ENCODE measurements around the gene PCSK4. TPM values are rescaled to one million over a fixed set of nuclear protein-coding genes. Genes with fewer than 3 reads are reported as not detected.

Gene PCSK4
- total RNA-seq, 1 experiment from 2014 or later, result 3.9 TPM

- POLR2A ChIA-PET (ENCODE audit: unreplicated experiment), result no interaction called here
These were observed 36.4 kb downstream of the PCSK4 start for GRCh38 chr19:1453525-1454364.

GRCh38 chr19:1452802-1453524 lies 37.2 kb downstream of the PCSK4 start:
- H3K79me2 ChIP-seq (ENCODE audit: low read length), result no peaks in the 10 kb centered on the region
- peaks cover 10% of the 10 kb centered on the region; the same call in 1 of the 2 replicates for H3K4me1 ChIP-seq (ENCODE audit: insufficient read depth, low read length)
- H3F3A ChIP-seq (ENCODE audit: low read length, unreplicated experiment), result no peaks in the 10 kb centered on the region
- DNase-seq (no peak), ATAC-seq (no peak)
- peaks cover 15% of the 10 kb centered on the region for H3K27me3 ChIP-seq (ENCODE audit: low read length)
- H2AFZ ChIP-seq (ENCODE audit: low read length), result no peak overlapping the region
- H3K36me3 ChIP-seq (ENCODE audit: low read depth, low read length), result no peaks in the 10 kb centered on the region
- H3K4me2 ChIP-seq (ENCODE audit: low read length), result no peak overlapping the region
- H3K9me2 ChIP-seq (replicated peaks; ENCODE audit: low read length), result no peaks in the 10 kb centered on the region
- no peak overlapping the region for H3K9ac ChIP-seq (ENCODE audit: low read length)
- BruUV-seq (replicated peaks), result no TSS peak
- POLR2A ChIA-PET (ENCODE audit: unreplicated experiment), result no interaction called here
- intact Hi-C loops (cut with micrococcal nuclease), result no loop called here
- TF ChIP-seq EZH2 (IDR thresholded peaks at IDR 0.05; ENCODE audit: low read length, unreplicated experiment), result no peak
- no peak for TF ChIP-seq EZH2phosphoT487 (IDR thresholded peaks at IDR 0.05; ENCODE audit: borderline replicate concordance, low read length)
- TF ChIP-seq CTCF (conservative IDR thresholded peaks at IDR 0.05; ENCODE audit: low read depth, low read length), result no peak
- CTCF ChIA-PET, result no interaction called here
- H3K27ac ChIP-seq (ENCODE audit: low read length), result no peak overlapping the region
- no peak overlapping the region for H3K4me3 ChIP-seq (ENCODE audit: low read length)
- no peaks in the 10 kb centered on the region for H3K9me3 ChIP-seq (ENCODE audit: low read length)
- H4K20me1 ChIP-seq (ENCODE audit: low read length), result no peaks in the 10 kb centered on the region

More at GRCh38 chr19:1453525-1454364, 36.4 kb downstream of the PCSK4 start:
- Histone ChIP-seq H3K36me3 (ENCODE audit: low read depth, low read length) (no peaks in the 10 kb centered on the region), H3K79me2 (ENCODE audit: low read length) (no peaks in the 10 kb centered on the region), H3K4me3 (ENCODE audit: low read length) (no peak overlapping the region), H3K27me3 (ENCODE audit: low read length) (peaks cover 15% of the 10 kb centered on the region), H3K27ac (ENCODE audit: low read length) (no peak overlapping the region), H3K9me3 (ENCODE audit: low read length) (no peaks in the 10 kb centered on the region), H2AFZ (ENCODE audit: low read length) (no peak overlapping the region), H3K4me1 (ENCODE audit: insufficient read depth, low read length) (peaks cover 10% of the 10 kb centered on the region; the same call in 1 of the 2 replicates), H3K9ac (ENCODE audit: low read length) (no peak overlapping the region), H4K20me1 (ENCODE audit: low read length) (no peaks in the 10 kb centered on the region), H3K4me2 (ENCODE audit: low read length) (no peak overlapping the region), H3F3A (ENCODE audit: low read length, unreplicated experiment) (no peaks in the 10 kb centered on the region), H3K9me2 (replicated peaks; ENCODE audit: low read length) (no peaks in the 10 kb centered on the region)
- intact Hi-C loops (cut with micrococcal nuclease), result no loop called here
- TF ChIP-seq EZH2 (IDR thresholded peaks at IDR 0.05; ENCODE audit: low read length, unreplicated experiment) (no peak), EZH2phosphoT487 (IDR thresholded peaks at IDR 0.05; ENCODE audit: borderline replicate concordance, low read length) (no peak), CTCF (conservative IDR thresholded peaks at IDR 0.05; ENCODE audit: low read depth, low read length) (no peak)
- DNase-seq (peak; percentile 64), ATAC-seq (peak; percentile 9)
- BruUV-seq (replicated peaks), result no TSS peak
- CTCF ChIA-PET, result no interaction called here
